UCSD-AML1 (cell line): ENCODE measurements around the gene LITAF.

Experiments
- DNase-seq: peaks from one replicate; lab custom pipeline; 2025; ENCODE audit not compliant: unreplicated experiment; lab: John Stamatoyannopoulos, UW

The LITAF gene

DNA sequence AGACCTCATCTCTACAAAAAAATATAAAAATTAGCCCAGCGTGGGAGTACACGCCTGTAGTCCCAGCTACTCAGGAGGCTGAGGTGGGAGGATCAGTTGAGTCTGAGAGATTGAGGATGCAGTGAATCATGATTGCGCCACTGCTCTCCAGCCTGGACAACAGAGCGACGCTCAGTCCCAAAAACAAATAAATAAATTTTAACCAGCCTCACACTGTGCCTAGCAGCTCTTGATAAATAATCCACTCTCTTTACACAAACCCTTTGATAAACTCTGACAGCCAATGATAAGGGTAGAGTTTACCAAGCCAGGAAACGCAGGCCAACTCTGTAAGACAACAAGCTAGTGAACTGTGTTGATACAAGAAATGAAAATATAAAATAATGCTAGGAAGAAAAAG lies 32.7 kb downstream of the LITAF start:
- DNase-seq: no peak

DNA sequence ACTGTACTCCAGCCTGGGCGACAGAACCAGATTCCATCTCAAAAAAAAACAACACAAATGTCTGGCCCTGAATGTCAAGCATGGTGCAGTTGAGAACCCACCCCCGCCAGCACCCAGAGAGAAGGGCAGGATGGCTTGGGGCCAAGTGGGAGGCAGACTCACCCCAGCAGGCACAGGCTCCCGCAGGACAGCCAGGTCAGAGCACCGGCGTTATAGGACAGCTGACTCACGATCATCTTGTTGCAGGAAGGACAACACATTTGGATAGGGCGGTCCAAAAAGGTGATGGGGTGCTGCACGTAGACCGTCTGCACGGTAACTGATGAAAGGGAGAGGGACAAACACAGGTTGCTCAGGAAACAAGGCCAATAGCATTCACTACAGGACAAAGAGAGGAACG lies 33.3 kb downstream of the LITAF start:
- DNase-seq: no peak

DNA sequence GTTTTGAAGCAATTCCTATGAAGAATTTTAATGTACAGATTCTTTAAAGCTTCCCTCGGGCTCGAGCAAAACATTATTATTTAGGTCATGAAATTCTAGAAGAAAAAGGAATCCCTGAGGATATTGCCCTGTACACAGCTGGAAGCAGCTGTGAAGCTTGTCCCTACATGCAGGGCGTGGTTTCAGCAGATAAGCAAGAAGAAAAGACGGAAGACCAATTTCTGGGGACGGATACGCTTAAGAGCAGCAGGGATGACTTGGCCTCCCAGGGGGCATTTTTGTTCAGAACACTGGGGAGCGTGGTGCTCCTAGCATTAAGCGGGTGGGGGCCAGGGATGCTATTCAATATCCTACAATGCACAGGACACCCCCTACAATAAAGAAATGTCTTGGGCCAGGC lies 34.3 kb downstream of the LITAF start:
- DNase-seq: no peak

DNA sequence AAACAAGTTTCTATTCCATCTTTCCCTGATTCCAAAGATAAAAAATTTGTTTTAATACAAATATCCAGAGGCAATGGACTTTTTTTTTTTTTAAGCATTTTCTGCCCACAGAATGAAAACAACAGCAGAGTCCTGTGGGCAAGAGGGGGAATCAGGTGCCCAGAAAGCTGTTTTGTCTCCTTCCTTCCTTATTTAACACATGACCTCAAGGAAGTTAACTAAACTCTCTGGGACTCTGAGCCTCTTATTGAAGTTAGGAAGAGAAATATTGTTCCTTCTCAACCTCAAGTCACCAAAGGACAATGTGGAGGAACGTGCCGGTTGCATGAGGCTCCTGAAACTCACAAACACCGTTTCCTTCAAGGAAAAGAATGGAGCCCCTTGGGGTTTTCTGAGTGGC lies 34.9 kb downstream of the LITAF start:
- DNase-seq: no peak

GRCh38 chr16:11550791-11551498 lies 35.8 kb downstream of the LITAF start:
- no peak for DNase-seq

DNA sequence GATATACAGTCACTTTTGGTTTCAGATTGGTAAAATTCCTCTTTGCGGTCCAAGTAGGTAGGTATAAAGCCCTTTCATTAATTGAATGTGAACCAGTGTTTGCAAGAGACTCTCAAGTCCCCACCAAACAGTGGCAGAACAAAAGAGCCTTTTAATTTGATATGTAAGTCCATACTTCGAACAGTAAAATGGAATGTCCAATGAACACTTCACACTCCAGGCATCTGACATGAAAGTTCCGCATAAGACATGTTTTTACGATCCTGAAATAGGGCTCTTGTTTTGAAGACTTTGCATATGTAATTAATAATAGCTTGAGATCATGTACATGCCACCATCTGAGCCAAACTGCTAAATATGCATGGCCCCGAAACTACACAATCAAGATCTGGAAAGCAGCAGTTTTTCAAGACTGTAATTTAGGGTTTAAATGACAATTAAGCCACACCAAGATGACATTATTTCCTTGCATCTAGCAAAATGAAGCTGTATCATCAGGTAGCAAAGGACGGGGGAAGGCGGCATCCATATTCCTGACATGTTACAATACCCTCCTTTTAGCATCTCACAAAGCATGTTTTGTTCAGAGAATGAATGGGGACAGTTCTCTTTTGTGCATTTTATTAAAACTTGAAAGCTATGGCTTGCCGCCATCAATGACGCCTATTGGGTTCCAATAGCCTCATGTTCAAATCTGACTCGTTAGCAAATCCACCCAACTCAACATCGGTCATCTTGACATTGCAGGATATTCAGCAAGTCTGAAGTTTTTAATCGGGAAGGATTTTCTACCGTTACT lies 39.4 kb downstream of the LITAF start:
- DNase-seq: no peak

- DNase-seq: no peak
Observed at GRCh38 chr16:11546608-11547061, 40.1 kb downstream of the LITAF start.

DNA sequence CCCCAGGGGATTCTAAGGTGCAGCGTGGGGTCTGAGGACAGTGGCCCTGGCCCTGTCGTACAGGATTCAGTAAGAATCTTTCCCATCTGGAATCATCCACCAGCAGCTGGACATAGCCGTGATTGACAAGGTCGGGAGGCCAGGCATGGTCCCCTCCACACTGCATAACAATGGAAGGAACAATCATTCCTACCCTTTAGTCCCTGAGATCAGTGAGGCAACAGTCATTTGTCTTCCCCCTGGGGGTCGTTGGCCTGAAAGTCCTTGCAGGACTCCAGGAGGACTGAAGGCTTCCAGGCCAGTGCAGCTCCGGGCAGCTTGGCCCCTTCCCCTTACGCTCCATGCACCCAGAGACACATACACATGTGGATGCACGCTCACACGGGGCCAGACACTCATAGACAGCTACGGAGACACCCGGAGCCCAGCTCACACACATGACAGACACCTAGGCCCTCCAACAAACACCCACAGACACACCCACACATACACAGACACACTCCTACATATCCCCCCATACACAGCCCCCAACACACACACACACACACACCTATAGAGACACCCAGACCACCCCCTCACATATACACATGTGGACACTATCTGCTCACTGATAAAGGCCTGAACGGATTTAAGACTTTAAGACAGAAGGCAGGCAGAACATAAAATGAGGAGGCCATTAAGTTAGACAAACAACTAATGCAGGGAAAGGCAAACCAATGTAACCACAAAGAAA lies 42.9 kb downstream of the LITAF start:
- no peak for DNase-seq

DNA sequence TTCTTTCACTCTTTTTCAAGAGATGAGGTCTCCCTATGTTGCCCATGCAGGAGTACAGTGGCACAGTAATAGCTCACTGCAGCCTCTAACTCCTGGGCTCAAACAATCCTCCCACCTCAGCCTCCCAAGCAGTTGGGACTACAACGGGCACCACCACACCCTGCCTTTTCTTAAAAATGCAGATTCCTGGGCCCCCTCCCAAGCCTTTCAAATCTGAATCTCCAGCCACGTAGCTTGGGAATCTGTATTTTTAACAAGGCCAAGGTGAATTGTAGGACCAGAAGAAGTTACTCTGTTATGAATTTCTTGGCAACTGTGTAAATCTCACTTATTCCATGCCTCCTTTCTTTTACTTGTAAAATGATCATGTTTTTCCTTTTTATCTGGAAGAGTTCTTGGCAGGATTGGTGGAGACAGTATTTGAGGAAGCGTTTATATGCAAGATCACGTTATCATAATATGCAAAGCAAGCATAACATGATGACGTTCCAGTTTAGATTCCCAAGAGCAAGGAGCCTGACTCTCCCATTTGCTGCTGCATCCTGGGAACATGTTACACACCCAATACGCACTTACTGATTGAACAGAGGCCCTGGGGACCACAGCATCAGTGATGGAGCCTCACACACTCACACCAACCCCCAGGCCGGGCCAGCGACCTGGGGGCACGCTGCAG lies 44.5 kb downstream of the LITAF start:
- no peak for DNase-seq

DNA sequence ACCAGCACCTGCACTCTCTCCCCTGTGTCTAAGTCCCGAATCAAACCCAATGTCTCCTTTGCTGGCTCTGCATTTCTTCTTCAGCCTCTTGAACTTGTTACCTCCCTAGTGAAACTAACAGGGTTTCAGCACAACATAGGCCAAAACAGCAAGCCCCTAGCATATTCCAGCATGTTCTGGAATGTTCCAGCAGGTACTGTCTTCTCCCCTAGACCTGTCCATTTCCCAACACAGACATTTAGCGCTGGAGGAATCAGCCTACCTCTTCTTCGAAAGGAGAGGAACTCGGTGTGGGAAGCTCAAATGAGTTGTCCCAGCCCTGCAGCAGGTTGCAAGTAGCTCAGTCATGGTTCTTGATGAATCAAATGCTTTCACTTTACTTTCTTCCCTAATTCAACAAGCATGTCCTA lies 47.1 kb downstream of the LITAF start:
- no peak for DNase-seq

GRCh38 chr16:11538880-11539279 lies 47.8 kb downstream of the LITAF start:
- DNase-seq: no peak

DNA sequence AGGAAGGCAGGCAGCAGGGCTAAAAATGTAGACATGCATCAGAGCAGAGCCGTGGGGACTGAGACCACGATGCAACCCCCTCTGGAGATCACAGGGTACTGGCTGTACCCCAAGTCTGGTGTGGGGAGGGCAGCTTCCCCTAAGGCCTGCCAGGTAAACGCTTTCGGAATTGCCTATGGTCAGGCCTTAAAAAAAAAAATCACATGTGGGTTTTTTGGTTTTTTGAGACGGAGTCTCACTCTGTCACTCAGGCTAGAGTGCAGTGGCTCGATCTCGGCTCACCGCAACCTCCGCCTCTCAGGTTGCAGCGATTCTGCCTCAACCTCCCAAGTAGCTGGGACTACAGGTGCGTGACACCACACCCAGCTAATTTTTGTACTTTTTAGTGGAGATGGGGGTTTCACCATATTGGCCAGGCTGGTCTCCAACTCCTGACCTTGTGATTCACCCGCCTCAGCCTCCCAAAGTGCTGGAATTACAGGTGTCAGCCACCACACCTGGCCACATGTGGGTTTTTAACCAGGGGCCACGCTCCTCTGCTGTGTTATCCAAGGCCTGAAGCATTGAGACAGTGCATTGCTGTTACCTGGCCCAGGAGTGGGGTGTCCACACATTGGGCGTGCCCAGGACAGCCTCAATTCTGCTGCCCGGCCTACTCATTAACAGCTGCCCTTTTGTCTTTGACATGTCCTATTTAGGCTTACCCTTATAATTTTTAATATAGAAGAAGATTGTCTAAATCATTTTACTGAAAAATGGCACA lies 50.4 kb downstream of the LITAF start:
- DNase-seq: no peak

DNA sequence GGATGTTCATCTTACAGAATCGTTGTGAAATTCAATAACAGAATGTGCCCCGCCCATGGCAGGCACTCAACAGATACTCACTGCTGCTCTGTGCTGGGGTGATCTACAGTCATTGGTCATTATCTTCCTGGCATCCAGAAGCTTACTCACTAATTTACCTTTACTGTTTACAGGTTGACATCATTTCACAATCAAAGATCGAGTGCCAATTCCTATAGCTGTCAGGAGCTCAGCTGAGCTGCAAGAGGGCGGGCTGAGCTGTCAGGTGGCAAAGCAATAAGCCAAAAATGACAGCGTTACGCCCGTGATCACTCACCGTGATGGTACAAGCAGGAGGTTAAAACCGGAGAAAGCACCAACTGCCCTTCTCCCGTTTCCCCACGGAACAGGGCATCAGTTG lies 51.2 kb downstream of the LITAF start:
- no peak for DNase-seq

- DNase-seq: no peak
Observed at GRCh38 chr16:11534262-11534661, 52.5 kb downstream of the LITAF start.

DNA sequence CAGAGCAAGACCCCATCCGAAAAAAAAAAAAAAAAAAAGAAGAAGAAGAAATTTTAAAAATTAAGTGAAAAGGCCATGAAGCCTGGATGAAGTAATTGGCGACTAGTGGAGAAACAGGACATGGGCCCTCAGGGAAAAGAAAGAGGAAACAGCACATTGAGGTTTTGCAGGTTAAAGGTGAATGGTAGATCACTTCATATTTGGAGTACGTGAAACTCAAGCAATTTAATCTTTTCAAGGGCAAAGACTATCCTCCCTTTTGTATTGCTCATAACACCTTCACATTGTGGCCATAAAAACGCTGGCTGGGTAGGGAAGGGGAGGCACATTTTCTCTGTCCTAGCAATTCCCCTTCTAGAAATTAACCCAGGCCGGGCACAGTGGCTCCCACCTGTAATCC lies 53.1 kb downstream of the LITAF start:
- no peak for DNase-seq

DNA sequence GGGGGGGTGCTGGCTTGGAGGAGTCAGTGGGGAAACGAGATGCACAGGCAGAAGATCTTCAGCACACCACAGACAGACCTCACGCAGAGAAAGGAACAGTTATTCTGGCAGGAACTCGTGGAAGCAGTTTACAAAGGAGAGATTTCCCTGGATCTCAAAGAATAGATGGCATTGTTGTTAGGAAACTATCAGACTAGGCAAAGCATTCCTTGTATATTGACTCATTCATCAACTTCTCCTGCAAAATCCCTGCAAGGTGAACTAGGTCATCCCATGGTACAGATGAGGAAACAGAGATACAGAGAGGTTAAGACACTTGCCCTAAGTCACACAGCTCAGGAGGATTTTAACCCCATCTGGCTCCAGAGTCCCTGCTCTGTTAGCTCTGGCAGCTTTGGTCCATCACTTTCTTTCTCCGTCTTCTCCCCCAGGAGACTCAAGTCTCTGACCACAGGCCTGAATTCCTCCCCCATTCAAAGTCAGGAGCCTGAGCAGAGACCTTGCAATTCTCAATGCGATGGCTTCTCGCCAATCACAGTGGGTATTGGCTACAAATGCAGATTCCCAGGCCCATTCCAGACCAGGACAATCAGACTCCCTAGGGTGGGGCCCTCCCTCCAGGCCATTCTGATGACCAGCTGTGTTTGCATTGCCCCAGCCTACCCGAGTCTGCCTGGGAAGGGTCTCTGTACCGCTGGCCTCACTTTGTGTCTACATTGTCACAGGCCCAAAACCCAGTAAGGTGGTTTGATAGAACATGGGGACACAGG lies 56.4 kb downstream of the LITAF start:
- DNase-seq: no peak

DNA sequence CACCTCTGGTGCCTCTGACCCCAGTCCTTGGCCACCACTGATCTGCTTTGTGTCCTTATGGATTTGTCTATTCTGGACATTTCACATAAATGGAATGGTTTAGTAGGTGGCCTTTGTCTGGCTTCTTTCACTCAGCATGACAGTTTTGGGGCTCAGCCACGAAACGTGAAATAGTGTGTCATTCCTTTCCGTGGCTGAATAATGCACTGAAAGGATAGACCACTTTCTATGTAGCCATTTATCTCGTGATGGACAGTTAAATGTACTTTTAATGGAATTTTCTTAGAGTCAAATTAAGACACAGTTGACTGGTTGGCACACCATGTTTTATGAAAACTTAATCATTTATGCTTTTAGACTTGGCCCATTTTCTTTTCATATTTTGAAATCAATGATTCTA lies 57.4 kb downstream of the LITAF start:
- no peak for DNase-seq

GRCh38 chr16:11528053-11528452 lies 58.7 kb downstream of the LITAF start:
- DNase-seq: no peak

DNA sequence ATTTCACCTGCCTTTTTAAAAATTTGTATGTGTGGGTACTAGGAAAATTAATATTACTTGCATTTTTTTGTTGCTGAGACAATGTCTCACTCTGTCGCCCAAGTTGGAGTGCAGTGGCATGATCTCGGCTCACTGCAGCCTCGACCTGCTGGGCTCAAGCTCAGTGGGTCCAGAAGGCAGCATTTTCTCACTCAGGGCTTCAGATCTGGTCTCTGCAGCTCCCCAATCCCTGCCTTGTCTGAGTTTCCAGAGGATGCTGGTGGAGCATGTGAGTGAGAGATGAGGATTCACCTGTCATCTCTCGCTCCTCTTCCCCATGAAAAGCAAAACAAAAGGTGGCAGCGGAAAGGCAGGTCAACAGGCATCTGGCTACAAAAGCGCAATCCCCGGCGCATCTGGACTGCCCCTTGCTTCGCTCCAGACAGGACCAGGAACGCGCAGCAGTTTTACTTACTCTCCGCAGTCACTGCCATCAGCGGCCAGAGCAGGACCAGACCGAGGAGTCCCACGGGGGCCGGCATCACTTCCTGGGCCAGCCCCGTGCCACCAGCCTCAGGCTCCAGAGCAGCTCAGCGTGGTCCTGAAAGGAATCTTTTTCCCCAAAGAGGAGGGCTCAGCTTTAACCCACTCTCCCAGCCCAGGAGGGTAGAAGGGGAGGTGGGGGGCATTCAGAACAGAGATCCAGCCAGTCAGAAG lies 59.9 kb downstream of the LITAF start:
- no peak for DNase-seq
